Measurements from ENCODE around the gene OGDHL. TPM values are rescaled to one million over a fixed set of nuclear protein-coding genes. Genes with fewer than 3 reads are reported as not detected.

The OGDHL gene
- polyA plus RNA-seq, 1 donor from 2014 or later = 40.7 TPM

DNA sequence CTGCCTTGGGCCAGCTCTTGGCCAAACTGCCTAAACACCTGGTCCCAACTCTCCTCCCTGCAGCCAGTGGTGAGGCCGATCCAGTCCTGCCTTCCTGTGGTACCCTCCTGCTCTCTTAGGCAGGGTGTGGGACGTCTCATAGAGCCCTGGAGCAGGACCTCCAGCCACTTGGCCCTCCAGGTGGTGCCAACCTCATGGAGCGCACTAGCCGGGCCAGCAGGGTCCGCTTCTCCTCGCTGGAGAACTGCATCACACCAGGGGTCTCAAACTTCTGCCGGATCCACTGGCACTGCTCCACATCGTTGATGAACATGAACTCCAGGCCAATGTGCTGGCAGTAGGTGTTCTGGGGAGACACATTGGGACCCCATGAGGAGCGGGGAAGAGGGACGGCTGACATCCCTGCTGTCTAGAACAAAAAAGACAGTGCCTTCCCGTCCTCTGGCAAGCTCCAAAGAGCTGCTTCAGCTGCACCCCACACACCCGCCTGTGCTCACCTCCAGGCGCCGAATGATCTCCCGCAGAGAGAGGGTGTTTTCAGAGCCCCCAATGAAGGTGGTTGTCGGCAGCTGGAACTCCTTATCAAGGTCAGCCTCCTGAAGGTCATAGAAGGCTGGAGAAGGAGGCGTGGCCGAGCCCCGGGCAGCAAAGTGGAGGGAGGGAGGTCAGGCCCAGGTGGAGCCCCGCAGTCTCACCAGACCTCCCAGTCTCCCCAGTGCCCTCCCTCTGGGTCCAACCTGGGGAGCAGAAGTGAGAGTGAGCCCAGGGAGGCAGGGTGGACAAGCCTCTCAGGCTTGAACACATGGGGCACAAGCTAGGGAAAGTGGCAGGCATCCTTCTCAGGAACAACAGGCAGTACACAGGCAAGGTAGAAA is 10.2 kb downstream of the OGDHL start:
- Histone ChIP-seq H3K27ac (ENCODE audit: low read length) (no peak overlapping the region), H3K79me2 (replicated peaks; ENCODE audit: insufficient read depth, low read length) (no peaks in the 10 kb centered on the region), H3K4me2 (ENCODE audit: low read length) (no peak overlapping the region), H3K36me3 (ENCODE audit: insufficient read depth, low read length) (no peaks in the 10 kb centered on the region), H3K27me3 (ENCODE audit: insufficient read depth, low read depth, low read length) (no peaks in the 10 kb centered on the region), H3F3A (ENCODE audit: insufficient read depth, low read length, poor library complexity, severe bottlenecking) (no peaks in the 10 kb centered on the region), H2AFZ (ENCODE audit: low read depth, low read length) (no peak overlapping the region), H3K9ac (ENCODE audit: low read length) (no peak overlapping the region), H4K20me1 (ENCODE audit: insufficient read depth) (no peaks in the 10 kb centered on the region), H3K4me3 (ENCODE audit: low read length) (no peak overlapping the region), H3K9me3 (ENCODE audit: low read length) (no peaks in the 10 kb centered on the region), H3K9me2 (ENCODE audit: insufficient read depth, low read length) (no peaks in the 10 kb centered on the region)
- TF ChIP-seq, protein P1, sequence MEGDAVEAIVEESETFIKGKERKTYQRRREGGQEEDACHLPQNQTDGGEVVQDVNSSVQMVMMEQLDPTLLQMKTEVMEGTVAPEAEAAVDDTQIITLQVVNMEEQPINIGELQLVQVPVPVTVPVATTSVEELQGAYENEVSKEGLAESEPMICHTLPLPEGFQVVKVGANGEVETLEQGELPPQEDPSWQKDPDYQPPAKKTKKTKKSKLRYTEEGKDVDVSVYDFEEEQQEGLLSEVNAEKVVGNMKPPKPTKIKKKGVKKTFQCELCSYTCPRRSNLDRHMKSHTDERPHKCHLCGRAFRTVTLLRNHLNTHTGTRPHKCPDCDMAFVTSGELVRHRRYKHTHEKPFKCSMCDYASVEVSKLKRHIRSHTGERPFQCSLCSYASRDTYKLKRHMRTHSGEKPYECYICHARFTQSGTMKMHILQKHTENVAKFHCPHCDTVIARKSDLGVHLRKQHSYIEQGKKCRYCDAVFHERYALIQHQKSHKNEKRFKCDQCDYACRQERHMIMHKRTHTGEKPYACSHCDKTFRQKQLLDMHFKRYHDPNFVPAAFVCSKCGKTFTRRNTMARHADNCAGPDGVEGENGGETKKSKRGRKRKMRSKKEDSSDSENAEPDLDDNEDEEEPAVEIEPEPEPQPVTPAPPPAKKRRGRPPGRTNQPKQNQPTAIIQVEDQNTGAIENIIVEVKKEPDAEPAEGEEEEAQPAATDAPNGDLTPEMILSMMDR (IDR thresholded peaks at IDR 0.05; ENCODE audit: poor library complexity, severe bottlenecking) = no peak
- TF ChIP-seq SMC3 (conservative IDR thresholded peaks at IDR 0.05; ENCODE audit: poor library complexity) (no peak), TAF1 (IDR thresholded peaks at IDR 0.05; ENCODE audit: low read depth) (no peak), MXI1 (conservative IDR thresholded peaks at IDR 0.05; ENCODE audit: poor library complexity, severe bottlenecking) (no peak), RAD21 (conservative IDR thresholded peaks at IDR 0.05) (no peak), EP300 (conservative IDR thresholded peaks at IDR 0.05; ENCODE audit: poor library complexity, severe bottlenecking) (no peak)
- TF ChIP-seq, protein P2, sequence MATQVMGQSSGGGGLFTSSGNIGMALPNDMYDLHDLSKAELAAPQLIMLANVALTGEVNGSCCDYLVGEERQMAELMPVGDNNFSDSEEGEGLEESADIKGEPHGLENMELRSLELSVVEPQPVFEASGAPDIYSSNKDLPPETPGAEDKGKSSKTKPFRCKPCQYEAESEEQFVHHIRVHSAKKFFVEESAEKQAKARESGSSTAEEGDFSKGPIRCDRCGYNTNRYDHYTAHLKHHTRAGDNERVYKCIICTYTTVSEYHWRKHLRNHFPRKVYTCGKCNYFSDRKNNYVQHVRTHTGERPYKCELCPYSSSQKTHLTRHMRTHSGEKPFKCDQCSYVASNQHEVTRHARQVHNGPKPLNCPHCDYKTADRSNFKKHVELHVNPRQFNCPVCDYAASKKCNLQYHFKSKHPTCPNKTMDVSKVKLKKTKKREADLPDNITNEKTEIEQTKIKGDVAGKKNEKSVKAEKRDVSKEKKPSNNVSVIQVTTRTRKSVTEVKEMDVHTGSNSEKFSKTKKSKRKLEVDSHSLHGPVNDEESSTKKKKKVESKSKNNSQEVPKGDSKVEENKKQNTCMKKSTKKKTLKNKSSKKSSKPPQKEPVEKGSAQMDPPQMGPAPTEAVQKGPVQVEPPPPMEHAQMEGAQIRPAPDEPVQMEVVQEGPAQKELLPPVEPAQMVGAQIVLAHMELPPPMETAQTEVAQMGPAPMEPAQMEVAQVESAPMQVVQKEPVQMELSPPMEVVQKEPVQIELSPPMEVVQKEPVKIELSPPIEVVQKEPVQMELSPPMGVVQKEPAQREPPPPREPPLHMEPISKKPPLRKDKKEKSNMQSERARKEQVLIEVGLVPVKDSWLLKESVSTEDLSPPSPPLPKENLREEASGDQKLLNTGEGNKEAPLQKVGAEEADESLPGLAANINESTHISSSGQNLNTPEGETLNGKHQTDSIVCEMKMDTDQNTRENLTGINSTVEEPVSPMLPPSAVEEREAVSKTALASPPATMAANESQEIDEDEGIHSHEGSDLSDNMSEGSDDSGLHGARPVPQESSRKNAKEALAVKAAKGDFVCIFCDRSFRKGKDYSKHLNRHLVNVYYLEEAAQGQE (IDR thresholded peaks at IDR 0.05; ENCODE audit: borderline replicate concordance) = no peak

DNA sequence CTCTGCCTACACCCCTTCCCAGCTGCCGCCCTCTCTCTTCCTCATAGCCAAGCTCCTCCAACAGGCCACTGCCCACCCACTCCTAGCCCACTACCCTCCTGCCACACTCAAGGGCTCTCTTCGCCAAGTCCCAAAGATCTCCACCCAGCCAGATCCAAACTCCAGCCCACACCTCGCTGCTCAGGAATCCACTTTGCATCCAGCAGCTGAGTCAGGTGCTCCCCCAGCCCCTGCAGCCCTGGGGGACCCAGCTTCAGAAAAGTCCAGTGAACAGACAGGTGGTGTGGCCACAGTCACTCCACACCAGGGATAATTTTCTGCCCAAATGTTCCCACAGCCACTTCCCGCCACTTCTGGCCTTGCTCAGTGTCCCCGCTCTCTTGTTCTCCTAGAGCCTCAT is 10.9 kb downstream of the OGDHL start:
- Histone ChIP-seq H3K27me3 (ENCODE audit: insufficient read depth, low read depth, low read length) (no peaks in the 10 kb centered on the region), H3K79me2 (replicated peaks; ENCODE audit: insufficient read depth, low read length) (no peaks in the 10 kb centered on the region)

More for the DNA sequence above, 10.9 kb downstream of the OGDHL start:
- Histone ChIP-seq H3F3A (ENCODE audit: insufficient read depth, low read length, poor library complexity, severe bottlenecking) (no peaks in the 10 kb centered on the region), H3K9me3 (ENCODE audit: low read length) (no peaks in the 10 kb centered on the region), H3K4me3 (ENCODE audit: low read length) (no peak overlapping the region), H3K27ac (ENCODE audit: low read length) (no peak overlapping the region), H2AFZ (ENCODE audit: low read depth, low read length) (no peak overlapping the region), H3K9me2 (ENCODE audit: insufficient read depth, low read length) (no peaks in the 10 kb centered on the region), H3K36me3 (ENCODE audit: insufficient read depth, low read length) (no peaks in the 10 kb centered on the region), H3K9ac (ENCODE audit: low read length) (no peak overlapping the region), H4K20me1 (ENCODE audit: insufficient read depth) (no peaks in the 10 kb centered on the region), H3K4me2 (ENCODE audit: low read length) (no peak overlapping the region)
- no peak for TF ChIP-seq SMC3 (conservative IDR thresholded peaks at IDR 0.05; ENCODE audit: poor library complexity)
- TF ChIP-seq TAF1 (IDR thresholded peaks at IDR 0.05; ENCODE audit: low read depth) = no peak
- TF ChIP-seq, protein P2 (IDR thresholded peaks at IDR 0.05; ENCODE audit: borderline replicate concordance) = no peak
- TF ChIP-seq EZH2 (IDR thresholded peaks at IDR 0.05; ENCODE audit: borderline replicate concordance, insufficient read depth, low read length, poor library complexity, severe bottlenecking) = no peak
- TF ChIP-seq, protein P1 (IDR thresholded peaks at IDR 0.05; ENCODE audit: poor library complexity, severe bottlenecking) = no peak
- TF ChIP-seq POLR2AphosphoS5 (IDR thresholded peaks at IDR 0.05) = no peak
- no peak for TF ChIP-seq EP300 (conservative IDR thresholded peaks at IDR 0.05; ENCODE audit: poor library complexity, severe bottlenecking)
- TF ChIP-seq MXI1 (conservative IDR thresholded peaks at IDR 0.05; ENCODE audit: poor library complexity, severe bottlenecking) = no peak
- no peak for TF ChIP-seq RAD21 (conservative IDR thresholded peaks at IDR 0.05)

All from neural cell (in vitro differentiated cells).